Measurements from ENCODE around the gene SLC51A.

- TF ChIP-seq CTCF (conservative IDR thresholded peaks at IDR 0.05 in 1 of 2, IDR thresholded peaks at IDR 0.05 in 1 of 2; ENCODE audit: low read depth in 1 of 2, low read length in 2 of 2) (no peak), EZH2 (IDR thresholded peaks at IDR 0.05; ENCODE audit: low read length, missing control alignments) (no peak)
These were observed 37.3 kb upstream of the SLC51A start for GRCh38 chr3:196178993-196179379.
